K562 (cell line): ENCODE measurements around the gene ANO8. TPM values are rescaled to one million over a fixed set of nuclear protein-coding genes. Genes with fewer than 3 reads are reported as not detected.
A peak's percentile ranks its signal among the peaks of the same experiment; 100 is the strongest.

Experiments
- ATF1 ChIP-seq, 2 experiments: fragments of 450-650 bp in 1 of 2; IDR thresholded peaks; 2 replicates each; pipeline ENCODE4 v1.6.1; 2016; ENCODE audit warnings: missing compliant biosample characterization in 1 of 2, missing genetic modification characterization in 1 of 2
- CTBP1 ChIP-seq: fragments of 450-650 bp; IDR thresholded peaks from 2 replicates; pipeline ENCODE4 v1.6.1; 2016; ENCODE audit warnings: borderline replicate concordance
- EHMT2 ChIP-seq: fragments of 450-650 bp; IDR thresholded peaks from 2 replicates; pipeline ENCODE4 v1.6.1; 2018; ENCODE audit warnings: antibody characterized with exemption
- ERF ChIP-seq: fragments of 450-650 bp; formaldehyde crosslinking; IDR thresholded peaks from 2 replicates; pipeline ENCODE4 v1.4.0; 2020; ENCODE audit warnings: mild to moderate bottlenecking, mixed read lengths
- HNRNPK ChIP-seq: fragments of 200-400 bp; formaldehyde crosslinking; IDR thresholded peaks from one replicate; pipeline ENCODE4 v1.6.1; 2018; ENCODE audit warnings: mild to moderate bottlenecking, low read depth, low read length; ENCODE audit not compliant: poor library complexity, severe bottlenecking
- NFE2 ChIP-seq: IDR thresholded peaks from 2 replicates; pipeline ENCODE4 v1.6.1; 2014; ENCODE audit warnings: antibody characterized with exemption, low read depth
- POLR2A ChIP-seq: fragments of 450-650 bp; conservative IDR thresholded peaks from 2 replicates; pipeline ENCODE4 v1.6.1; 2016
- POLR3G ChIP-seq: IDR thresholded peaks from 2 replicates; pipeline ENCODE4 v1.6.1; 2011; ENCODE audit not compliant: insufficient read length, insufficient replicate concordance; ENCODE audit errors: extremely low read depth
- POU5F1 ChIP-seq: fragments of 150-350 bp; IDR thresholded peaks from 2 replicates; pipeline ENCODE4 v1.6.1; 2014; ENCODE audit warnings: borderline replicate concordance, low read length, low read depth, mild to moderate bottlenecking; ENCODE audit not compliant: partially characterized antibody
- SAFB2 ChIP-seq: fragments of 200-400 bp; formaldehyde crosslinking; IDR thresholded peaks from 2 replicates; pipeline ENCODE4 v1.6.1; 2018; ENCODE audit warnings: borderline replicate concordance, low read length, low read depth, moderate library complexity; ENCODE audit not compliant: severe bottlenecking
- STAG1 ChIP-seq: sonication (generic); formaldehyde crosslinking; IDR thresholded peaks from 2 replicates; pipeline ENCODE4 v1.5.0; 2020; ENCODE audit warnings: missing genetic modification reagents, borderline replicate concordance
- ZKSCAN3 ChIP-seq: fragments of 250-450 bp; sonication (Bioruptor Pico); IDR thresholded peaks from 2 replicates; pipeline ENCODE4 v1.4.0; 2020
- ZNF184 ChIP-seq: sonication (generic); formaldehyde crosslinking; IDR thresholded peaks from 2 replicates; pipeline ENCODE4 v1.5.0; 2020; ENCODE audit warnings: missing genetic modification reagents
- ZNF217 ChIP-seq: sonication (generic); formaldehyde crosslinking; IDR thresholded peaks from 2 replicates; pipeline ENCODE4 v1.8.0; 2022; ENCODE audit warnings: mild to moderate bottlenecking, missing genetic modification reagents
- ZNF232 ChIP-seq: sonication (generic); formaldehyde crosslinking; IDR thresholded peaks from 2 replicates; pipeline ENCODE4 v1.8.0; 2022; ENCODE audit warnings: mild to moderate bottlenecking, missing genetic modification reagents
- polyA plus RNA-seq, 8 experiments: library from polyadenylated mRNA; depleted of rRNA in 4 of 8; stranded (reverse) in 5 of 8; unstranded in 3 of 8; fragments of >200 nt; fragmentation: Nextera tagmentation in 2 of 8; fragmentation: Illumina TruSeq in 1 of 8; extraction: Ambion mirVana in 2 of 8; extraction: Trizol in 1 of 8; gene quantifications; 2 replicates each; pipeline versions ENCODE4 v1.2.1 to v1.2.3, GENCODE V29; 2011 to 2014; ENCODE audit warnings: inconsistent platforms in 1 of 8, missing spikeins in 1 of 8
- total RNA-seq, 7 experiments: library from RNA; depleted of rRNA in 6 of 7; stranded (reverse); fragments of >200 nt in 6 of 7; fragmentation: Illumina TruSeq in 2 of 7; extraction: Trizol in 2 of 7; gene quantifications; 2 replicates each; pipeline versions ENCODE4 v1.2.1 to v1.2.3, GENCODE V29; 2011 to 2021; ENCODE audit warnings: low replicate concordance in 1 of 7
- TF ChIP-seq, protein P1 (sequence below): sonication (generic); formaldehyde crosslinking; IDR thresholded peaks from 2 replicates; pipeline ENCODE4 v1.8.0; 2023; ENCODE audit warnings: mild to moderate bottlenecking, missing genetic modification reagents
- TF ChIP-seq, protein P2 (sequence below): fragments of 450-650 bp; IDR thresholded peaks from 2 replicates; pipeline ENCODE4 v1.6.1; 2016; ENCODE audit warnings: low read depth, mild to moderate bottlenecking, moderate library complexity
- TF ChIP-seq, protein P3 (sequence below): fragments of 450-650 bp; IDR thresholded peaks from 2 replicates; pipeline ENCODE4 v1.6.1; 2017; ENCODE audit warnings: mild to moderate bottlenecking, moderate library complexity
- TF ChIP-seq, protein P4 (sequence below): sonication (generic); formaldehyde crosslinking; IDR thresholded peaks from 2 replicates; pipeline ENCODE4 v1.8.0; 2022; ENCODE audit warnings: mild to moderate bottlenecking, low read depth, missing genetic modification reagents
- TF ChIP-seq, protein P5 (sequence below): sonication (generic); formaldehyde crosslinking; IDR thresholded peaks from 2 replicates; pipeline ENCODE4 v1.8.1; 2023; ENCODE audit warnings: mild to moderate bottlenecking, missing genetic modification reagents

The ANO8 gene
- total and polyA plus RNA-seq, 9 of the 15 experiments (the other 6 are each of a cell fraction or from before 2014, with no cell fraction given): 0.07 to 7.6 (median 2.3) TPM; not detected in 1

DNA sequence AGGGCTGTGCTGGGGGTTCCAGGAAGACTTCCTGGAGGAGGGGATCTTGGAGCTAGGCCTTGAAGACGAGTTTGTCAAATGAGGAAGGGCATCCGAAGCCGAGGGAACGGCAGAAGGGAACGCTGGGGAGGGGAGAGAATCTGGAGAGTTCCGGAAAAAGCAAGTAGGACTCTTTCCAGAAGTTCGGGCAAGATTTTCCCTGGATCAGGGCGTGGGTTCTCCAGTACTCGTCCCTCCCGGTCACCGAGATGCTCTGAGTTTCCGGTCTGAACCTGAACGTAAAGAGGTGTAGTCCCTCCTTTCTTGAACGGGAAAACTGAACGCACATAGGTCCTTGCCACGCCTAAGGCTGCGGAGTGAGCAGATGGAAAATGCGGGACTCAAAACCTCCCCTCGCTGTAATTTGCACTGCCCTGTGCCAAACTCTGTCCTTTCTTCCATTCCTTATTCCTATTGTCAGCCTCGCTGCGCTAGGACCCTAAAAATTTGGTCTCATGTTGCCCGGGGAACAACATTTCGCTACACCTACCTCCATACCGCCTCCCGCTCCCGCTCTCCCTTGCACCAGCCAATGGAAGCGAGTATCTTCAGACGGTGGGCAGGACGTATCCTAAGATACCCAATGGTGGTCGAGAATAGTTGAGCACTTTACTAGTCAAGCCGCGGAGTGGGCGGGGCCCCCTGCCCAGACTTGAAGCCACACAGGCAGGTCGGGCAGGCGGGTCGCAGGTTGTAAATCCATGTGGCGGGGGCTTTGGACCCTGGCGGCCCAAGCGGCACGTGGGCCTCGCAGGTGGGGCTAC is 2.4 kb upstream of the ANO8 start, which contains the start of gene GTPBP3 (continued):
- no peak for TF ChIP-seq HNRNPK
- TF ChIP-seq ATF1 (CRISPR knock-in tag; IDR thresholded peaks at IDR 0.05): 0 out of 2 replicates have a peak, but pooled peaks have one; percentile 43
- peak; percentile 96 for TF ChIP-seq ATF1 (tag; IDR thresholded peaks at IDR 0.05)
- 0 out of 2 replicates have a peak, but pooled peaks have one; percentile 45 for TF ChIP-seq EHMT2
- TF ChIP-seq ERF (CRISPR knock-in tag): no peak; the same call in 1 of the 2 replicates
- TF ChIP-seq SAFB2: no peak
- TF ChIP-seq CTBP1: peak; percentile 93
- no peak for TF ChIP-seq POU5F1
- TF ChIP-seq, protein P1, sequence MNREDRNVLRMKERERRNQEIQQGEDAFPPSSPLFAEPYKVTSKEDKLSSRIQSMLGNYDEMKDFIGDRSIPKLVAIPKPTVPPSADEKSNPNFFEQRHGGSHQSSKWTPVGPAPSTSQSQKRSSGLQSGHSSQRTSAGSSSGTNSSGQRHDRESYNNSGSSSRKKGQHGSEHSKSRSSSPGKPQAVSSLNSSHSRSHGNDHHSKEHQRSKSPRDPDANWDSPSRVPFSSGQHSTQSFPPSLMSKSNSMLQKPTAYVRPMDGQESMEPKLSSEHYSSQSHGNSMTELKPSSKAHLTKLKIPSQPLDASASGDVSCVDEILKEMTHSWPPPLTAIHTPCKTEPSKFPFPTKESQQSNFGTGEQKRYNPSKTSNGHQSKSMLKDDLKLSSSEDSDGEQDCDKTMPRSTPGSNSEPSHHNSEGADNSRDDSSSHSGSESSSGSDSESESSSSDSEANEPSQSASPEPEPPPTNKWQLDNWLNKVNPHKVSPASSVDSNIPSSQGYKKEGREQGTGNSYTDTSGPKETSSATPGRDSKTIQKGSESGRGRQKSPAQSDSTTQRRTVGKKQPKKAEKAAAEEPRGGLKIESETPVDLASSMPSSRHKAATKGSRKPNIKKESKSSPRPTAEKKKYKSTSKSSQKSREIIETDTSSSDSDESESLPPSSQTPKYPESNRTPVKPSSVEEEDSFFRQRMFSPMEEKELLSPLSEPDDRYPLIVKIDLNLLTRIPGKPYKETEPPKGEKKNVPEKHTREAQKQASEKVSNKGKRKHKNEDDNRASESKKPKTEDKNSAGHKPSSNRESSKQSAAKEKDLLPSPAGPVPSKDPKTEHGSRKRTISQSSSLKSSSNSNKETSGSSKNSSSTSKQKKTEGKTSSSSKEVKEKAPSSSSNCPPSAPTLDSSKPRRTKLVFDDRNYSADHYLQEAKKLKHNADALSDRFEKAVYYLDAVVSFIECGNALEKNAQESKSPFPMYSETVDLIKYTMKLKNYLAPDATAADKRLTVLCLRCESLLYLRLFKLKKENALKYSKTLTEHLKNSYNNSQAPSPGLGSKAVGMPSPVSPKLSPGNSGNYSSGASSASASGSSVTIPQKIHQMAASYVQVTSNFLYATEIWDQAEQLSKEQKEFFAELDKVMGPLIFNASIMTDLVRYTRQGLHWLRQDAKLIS: no peak
- TF ChIP-seq POLR2A: peak; percentile 92
- TF ChIP-seq, protein P2, sequence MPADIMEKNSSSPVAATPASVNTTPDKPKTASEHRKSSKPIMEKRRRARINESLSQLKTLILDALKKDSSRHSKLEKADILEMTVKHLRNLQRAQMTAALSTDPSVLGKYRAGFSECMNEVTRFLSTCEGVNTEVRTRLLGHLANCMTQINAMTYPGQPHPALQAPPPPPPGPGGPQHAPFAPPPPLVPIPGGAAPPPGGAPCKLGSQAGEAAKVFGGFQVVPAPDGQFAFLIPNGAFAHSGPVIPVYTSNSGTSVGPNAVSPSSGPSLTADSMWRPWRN: peak; percentile 63; the same call in 1 of the 2 replicates
- TF ChIP-seq, protein P3, sequence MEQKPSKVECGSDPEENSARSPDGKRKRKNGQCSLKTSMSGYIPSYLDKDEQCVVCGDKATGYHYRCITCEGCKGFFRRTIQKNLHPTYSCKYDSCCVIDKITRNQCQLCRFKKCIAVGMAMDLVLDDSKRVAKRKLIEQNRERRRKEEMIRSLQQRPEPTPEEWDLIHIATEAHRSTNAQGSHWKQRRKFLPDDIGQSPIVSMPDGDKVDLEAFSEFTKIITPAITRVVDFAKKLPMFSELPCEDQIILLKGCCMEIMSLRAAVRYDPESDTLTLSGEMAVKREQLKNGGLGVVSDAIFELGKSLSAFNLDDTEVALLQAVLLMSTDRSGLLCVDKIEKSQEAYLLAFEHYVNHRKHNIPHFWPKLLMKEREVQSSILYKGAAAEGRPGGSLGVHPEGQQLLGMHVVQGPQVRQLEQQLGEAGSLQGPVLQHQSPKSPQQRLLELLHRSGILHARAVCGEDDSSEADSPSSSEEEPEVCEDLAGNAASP: no peak
- TF ChIP-seq ZKSCAN3 (CRISPR knock-in tag): no peak
- TF ChIP-seq ZNF217: no peak
- no peak for TF ChIP-seq ZNF232 (CRISPR knock-in tag)
- no peak for TF ChIP-seq POLR3G
- no peak for TF ChIP-seq STAG1 (CRISPR knock-in tag)
- TF ChIP-seq, protein P4, sequence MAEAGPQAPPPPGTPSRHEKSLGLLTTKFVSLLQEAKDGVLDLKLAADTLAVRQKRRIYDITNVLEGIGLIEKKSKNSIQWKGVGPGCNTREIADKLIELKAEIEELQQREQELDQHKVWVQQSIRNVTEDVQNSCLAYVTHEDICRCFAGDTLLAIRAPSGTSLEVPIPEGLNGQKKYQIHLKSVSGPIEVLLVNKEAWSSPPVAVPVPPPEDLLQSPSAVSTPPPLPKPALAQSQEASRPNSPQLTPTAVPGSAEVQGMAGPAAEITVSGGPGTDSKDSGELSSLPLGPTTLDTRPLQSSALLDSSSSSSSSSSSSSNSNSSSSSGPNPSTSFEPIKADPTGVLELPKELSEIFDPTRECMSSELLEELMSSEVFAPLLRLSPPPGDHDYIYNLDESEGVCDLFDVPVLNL (CRISPR knock-in tag): peak; percentile 93
- no peak for TF ChIP-seq NFE2
- TF ChIP-seq, protein P5, sequence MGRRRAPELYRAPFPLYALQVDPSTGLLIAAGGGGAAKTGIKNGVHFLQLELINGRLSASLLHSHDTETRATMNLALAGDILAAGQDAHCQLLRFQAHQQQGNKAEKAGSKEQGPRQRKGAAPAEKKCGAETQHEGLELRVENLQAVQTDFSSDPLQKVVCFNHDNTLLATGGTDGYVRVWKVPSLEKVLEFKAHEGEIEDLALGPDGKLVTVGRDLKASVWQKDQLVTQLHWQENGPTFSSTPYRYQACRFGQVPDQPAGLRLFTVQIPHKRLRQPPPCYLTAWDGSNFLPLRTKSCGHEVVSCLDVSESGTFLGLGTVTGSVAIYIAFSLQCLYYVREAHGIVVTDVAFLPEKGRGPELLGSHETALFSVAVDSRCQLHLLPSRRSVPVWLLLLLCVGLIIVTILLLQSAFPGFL (CRISPR knock-in tag): no peak
- TF ChIP-seq ZNF184 (CRISPR knock-in tag): no peak
